Measurements from ENCODE around the gene SIGLEC15. TPM values are rescaled to one million over a fixed set of nuclear protein-coding genes. Genes with fewer than 3 reads are reported as not detected.
A peak's percentile ranks its signal among the peaks of the same experiment; 100 is the strongest.

Gene SIGLEC15
- total and polyA plus RNA-seq, 10 of the 15 experiments (the other 5 are each of a cell fraction or from before 2014, with no cell fraction given), result 0.09 to 0.45 TPM; not detected in 8

GRCh38 chr18:45874491-45875184, 49.2 kb downstream of the SIGLEC15 start (continued):
- no peak for TF ChIP-seq ELK1 (IDR thresholded peaks at IDR 0.05; ENCODE audit: low read depth, low read length)
- TF ChIP-seq LARP7 (IDR thresholded peaks at IDR 0.05), result no peak
- TF ChIP-seq RFX5 (IDR thresholded peaks at IDR 0.05; ENCODE audit: low read depth, low read length), result no peak
- TF ChIP-seq ETV6 (conservative IDR thresholded peaks at IDR 0.05 in 1 of 2, IDR thresholded peaks at IDR 0.05 in 1 of 2; ENCODE audit: borderline replicate concordance in 1 of 2, low read depth in 1 of 2), result no peak; a peak in 1 of 4 replicates
- TF ChIP-seq SMARCA5 (IDR thresholded peaks at IDR 0.05), result 0 out of 2 replicates have a peak, but pooled peaks have one; percentile 10
- TF ChIP-seq E2F4 (IDR thresholded peaks at IDR 0.05; ENCODE audit: low read depth, low read length), result no peak
- TF ChIP-seq CBX5 (IDR thresholded peaks at IDR 0.05; ENCODE audit: low read depth), result peak; percentile 52; the same call in 1 of the 2 replicates
- TF ChIP-seq WRNIP1 (IDR thresholded peaks at IDR 0.05; ENCODE audit: borderline replicate concordance, low read depth, low read length), result no peak
- TF ChIP-seq POLR2AphosphoS5 (IDR thresholded peaks at IDR 0.05; ENCODE audit: low read length), result 0 out of 2 replicates have a peak, but pooled peaks have one; percentile 26
- no peak for TF ChIP-seq BACH1 (IDR thresholded peaks at IDR 0.05; ENCODE audit: borderline replicate concordance)
- peak; percentile 90 for TF ChIP-seq MEF2B (IDR thresholded peaks at IDR 0.05; ENCODE audit: partially characterized antibody, poor library complexity, severe bottlenecking)
- TF ChIP-seq SP1 (IDR thresholded peaks at IDR 0.05; ENCODE audit: low read depth, low read length), result no peak
- no peak for TF ChIP-seq ZNF592 (IDR thresholded peaks at IDR 0.05)
- no peak for TF ChIP-seq IRF5 (IDR thresholded peaks at IDR 0.05; ENCODE audit: borderline replicate concordance)
- TF ChIP-seq ZNF24 (IDR thresholded peaks at IDR 0.05), result 0 out of 2 replicates have a peak, but pooled peaks have one; percentile 25
- TF ChIP-seq MTA2 (IDR thresholded peaks at IDR 0.05; ENCODE audit: low read depth), result peak; percentile 77
- no peak for TF ChIP-seq ZNF207 (IDR thresholded peaks at IDR 0.05; ENCODE audit: borderline replicate concordance)
- peak; percentile 79 for TF ChIP-seq NFIC (IDR thresholded peaks at IDR 0.05; ENCODE audit: low read depth, low read length)
- TF ChIP-seq TCF7 (IDR thresholded peaks at IDR 0.05; ENCODE audit: borderline replicate concordance), result peak; percentile 75; the same call in 1 of the 2 replicates
- no peak for TF ChIP-seq NR2C1 (IDR thresholded peaks at IDR 0.05)
- peak; percentile 55; the same call in 1 of the 2 replicates for TF ChIP-seq MLLT1 (IDR thresholded peaks at IDR 0.05)

All from GM12878 (cell line).